WERI-Rb-1 (cell line): ENCODE measurements around the gene ZCCHC9.

Experiments used
- DNase-seq: peaks from one replicate; pipeline ENCODE4 v3.0.0-alpha.2; 2020
- H3K27ac ChIP-seq: fragments of 250-450 bp; sonication (Bioruptor Pico); 2 replicates; pipeline ENCODE4 v1.5.1; 2020; ENCODE audit warnings: mild to moderate bottlenecking, moderate library complexity
- H3K27me3 ChIP-seq: fragments of 250-450 bp; sonication (Bioruptor Pico); 2 replicates; pipeline ENCODE4 v1.5.1; 2021; ENCODE audit warnings: mild to moderate bottlenecking, low read depth, moderate library complexity; ENCODE audit not compliant: insufficient read depth, severe bottlenecking
- H3K36me3 ChIP-seq: fragments of 250-450 bp; sonication (Bioruptor Pico); 2 replicates; pipeline ENCODE4 v1.5.1; 2020; ENCODE audit warnings: mild to moderate bottlenecking, moderate library complexity
- H3K4me3 ChIP-seq: 2 replicates; pipeline ENCODE4 v1.5.1; 2011; ENCODE audit warnings: low read depth, mild to moderate bottlenecking, control low read depth, low read length
- H3K9me3 ChIP-seq: fragments of 250-450 bp; sonication (Bioruptor Pico); 2 replicates; pipeline ENCODE4 v1.5.1; 2021; ENCODE audit warnings: mild to moderate bottlenecking, moderate library complexity; ENCODE audit not compliant: severe bottlenecking
- CTCF ChIP-seq: IDR thresholded peaks from 2 replicates; pipeline ENCODE4 v1.5.1; 2011; ENCODE audit warnings: low read depth, mild to moderate bottlenecking, control low read depth, inconsistent platforms, low read length

The ZCCHC9 gene

GRCh38 chr5:81310402-81311063 lies 9.1 kb downstream of the ZCCHC9 start:
- no peaks in the 10 kb centered on the region for H3K9me3 ChIP-seq
- no peak for DNase-seq
- no peak overlapping the region for H3K27ac ChIP-seq
- no peak for TF ChIP-seq CTCF
- H3K27me3 ChIP-seq = no peaks in the 10 kb centered on the region
- H3K4me3 ChIP-seq = no peak overlapping the region
- peaks cover 4% of the 10 kb centered on the region; the same call in 1 of the 2 replicates for H3K36me3 ChIP-seq

DNA sequence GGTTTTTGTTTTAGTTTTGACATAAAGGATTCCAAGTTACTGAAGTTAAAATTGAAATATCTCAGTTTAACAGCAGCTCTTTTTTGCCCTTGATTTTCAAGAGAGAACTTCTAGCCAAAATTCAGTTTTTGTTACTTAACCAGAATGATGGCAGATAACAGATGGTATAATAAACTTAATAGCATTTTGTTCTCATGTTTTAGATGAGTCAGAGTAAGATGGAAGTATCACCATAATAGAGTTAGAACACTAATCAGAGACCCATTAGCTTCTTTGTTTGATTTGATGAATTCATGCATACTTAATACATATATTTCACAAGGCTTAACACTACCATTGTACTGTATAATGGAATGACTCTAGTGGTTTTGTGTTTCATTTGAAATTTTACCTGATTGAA lies 11.9 kb downstream of the ZCCHC9 start:
- no peak for DNase-seq
- H3K36me3 ChIP-seq = peaks cover 4% of the 10 kb centered on the region; the same call in 1 of the 2 replicates
- H3K9me3 ChIP-seq = no peaks in the 10 kb centered on the region
- no peak for TF ChIP-seq CTCF
- H3K27ac ChIP-seq = no peak overlapping the region
- H3K4me3 ChIP-seq = no peak overlapping the region
- H3K27me3 ChIP-seq = no peaks in the 10 kb centered on the region

DNA sequence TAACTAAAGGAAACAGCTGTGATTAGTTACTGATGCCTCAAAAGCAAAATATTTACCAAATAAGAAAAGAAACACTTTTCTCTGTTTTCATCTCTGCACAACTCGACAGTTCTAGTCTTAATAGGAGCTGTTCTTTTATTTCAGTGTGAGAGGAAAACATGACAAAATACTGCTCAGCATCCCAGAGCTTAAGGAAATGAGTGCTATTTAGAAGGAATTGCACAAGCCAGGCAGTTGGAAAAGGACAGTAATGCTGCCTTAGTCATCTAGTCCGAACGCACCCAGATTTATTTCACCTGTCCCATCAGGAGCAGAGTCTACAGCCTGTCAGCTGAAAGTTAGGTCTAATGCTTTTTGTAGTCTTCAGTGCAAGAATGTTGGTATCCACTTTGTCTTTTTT lies 12.3 kb downstream of the ZCCHC9 start:
- no peak for DNase-seq
- H3K27ac ChIP-seq = no peak overlapping the region
- TF ChIP-seq CTCF = no peak
- no peaks in the 10 kb centered on the region for H3K27me3 ChIP-seq
- no peaks in the 10 kb centered on the region for H3K9me3 ChIP-seq
- no peak overlapping the region for H3K4me3 ChIP-seq
- H3K36me3 ChIP-seq = peaks cover 4% of the 10 kb centered on the region; the same call in 1 of the 2 replicates

DNA sequence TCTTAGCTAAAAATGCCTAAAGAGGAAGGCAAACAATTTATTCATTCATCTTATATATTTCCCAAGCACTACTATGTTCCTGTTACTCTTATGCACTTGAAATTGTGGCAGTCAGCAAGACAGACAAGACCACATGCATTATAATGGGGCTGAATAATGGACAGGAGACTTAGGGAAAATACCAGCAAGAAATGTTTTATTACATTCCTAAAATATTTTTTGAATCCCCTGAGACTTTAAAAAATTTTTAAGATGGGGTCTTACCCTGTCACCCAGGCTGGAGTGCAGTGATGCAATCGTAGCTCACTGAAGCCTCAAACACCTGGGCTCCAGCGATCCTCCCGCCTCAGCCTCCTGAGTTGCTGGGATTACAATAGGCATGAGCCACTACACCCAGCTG lies 13.2 kb downstream of the ZCCHC9 start:
- no peak overlapping the region for H3K4me3 ChIP-seq
- no peaks in the 10 kb centered on the region for H3K27me3 ChIP-seq
- no peak overlapping the region for H3K27ac ChIP-seq
- peaks cover 4% of the 10 kb centered on the region; the same call in 1 of the 2 replicates for H3K36me3 ChIP-seq
- no peaks in the 10 kb centered on the region for H3K9me3 ChIP-seq
- no peak for DNase-seq
- no peak for TF ChIP-seq CTCF

DNA sequence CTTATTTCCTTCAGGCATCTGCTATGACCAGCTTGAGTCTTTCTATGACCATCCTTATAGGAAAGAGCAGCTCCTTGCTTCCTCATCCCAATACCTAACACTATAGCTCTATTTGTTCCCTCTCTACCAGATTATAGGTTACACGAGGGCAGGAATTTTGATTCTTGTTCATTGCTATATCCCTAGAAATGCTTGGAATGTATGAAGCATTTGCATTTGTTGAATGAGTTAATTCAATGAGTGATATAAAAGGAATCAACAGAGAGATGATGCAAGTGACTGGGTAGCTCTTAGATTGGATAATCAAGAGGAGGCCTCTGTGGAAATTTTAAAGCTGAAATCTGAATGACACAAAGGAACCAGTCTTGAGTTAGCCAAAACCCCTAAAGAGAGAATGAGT lies 13.9 kb downstream of the ZCCHC9 start:
- peaks cover 4% of the 10 kb centered on the region; the same call in 1 of the 2 replicates for H3K36me3 ChIP-seq
- no peak for DNase-seq

More for the DNA sequence above, 13.9 kb downstream of the ZCCHC9 start:
- Histone ChIP-seq H3K4me3 (no peak overlapping the region), H3K27ac (no peak overlapping the region), H3K27me3 (no peaks in the 10 kb centered on the region), H3K9me3 (no peaks in the 10 kb centered on the region)
- TF ChIP-seq CTCF = no peak
